GM23248 (cell line): ENCODE measurements around the gene MDH1B. TPM values are rescaled to one million over a fixed set of nuclear protein-coding genes. Genes with fewer than 3 reads are reported as not detected.

Experiments
- DNase-seq: peaks from one replicate; pipeline ENCODE4 v3.0.0-alpha.2; 2015
- H2AFZ ChIP-seq: fragments of 200-600 bp; sonication (generic); 2 replicates; pipeline ENCODE4 v1.6.1; 2016; ENCODE audit warnings: antibody characterized with exemption
- H3F3A ChIP-seq: fragments of 200-600 bp; sonication (generic); 2 replicates; pipeline ENCODE4 v1.6.1; 2016; ENCODE audit warnings: mild to moderate bottlenecking, antibody characterized with exemption, mixed run types; ENCODE audit not compliant: insufficient read depth
- H3K27ac ChIP-seq: fragments of 200-600 bp; sonication (generic); 2 replicates; pipeline ENCODE4 v1.5.1; 2016; ENCODE audit warnings: mild to moderate bottlenecking
- H3K27me3 ChIP-seq: fragments of 200-600 bp; sonication (generic); replicated peaks from 2 replicates; pipeline ENCODE4 v1.6.1; 2016; ENCODE audit warnings: mild to moderate bottlenecking; ENCODE audit not compliant: insufficient read depth
- H3K36me3 ChIP-seq: fragments of 200-600 bp; sonication (generic); 2 replicates; pipeline ENCODE4 v1.6.1; 2016; ENCODE audit warnings: low read depth, mild to moderate bottlenecking
- H3K4me1 ChIP-seq: fragments of 200-600 bp; sonication (generic); 2 replicates; pipeline ENCODE4 v1.6.1; 2016; ENCODE audit warnings: mild to moderate bottlenecking; ENCODE audit not compliant: insufficient read depth
- H3K4me2 ChIP-seq: fragments of 200-600 bp; sonication (generic); one replicate; pipeline ENCODE4 v1.6.1; 2016; ENCODE audit warnings: mild to moderate bottlenecking; ENCODE audit not compliant: unreplicated experiment
- H3K4me3 ChIP-seq: fragments of 200-600 bp; sonication (generic); 2 replicates; pipeline ENCODE4 v1.5.1; 2016; ENCODE audit warnings: mild to moderate bottlenecking
- H3K79me2 ChIP-seq: fragments of 200-600 bp; sonication (generic); 2 replicates; pipeline ENCODE4 v1.6.1; 2016; ENCODE audit warnings: mild to moderate bottlenecking; ENCODE audit not compliant: insufficient read depth
- H3K9ac ChIP-seq: fragments of 200-600 bp; sonication (generic); 2 replicates; pipeline ENCODE4 v1.6.1; 2016; ENCODE audit warnings: mild to moderate bottlenecking
- H3K9me2 ChIP-seq: fragments of 200-600 bp; sonication (generic); 2 replicates; pipeline ENCODE4 v1.6.1; 2016; ENCODE audit warnings: mixed run types, mild to moderate bottlenecking, moderate library complexity; ENCODE audit not compliant: insufficient read depth
- H3K9me3 ChIP-seq: fragments of 200-600 bp; sonication (generic); one replicate; pipeline ENCODE4 v1.6.1; 2017; ENCODE audit warnings: low read depth
- H4K20me1 ChIP-seq: fragments of 200-600 bp; sonication (generic); 2 replicates; pipeline ENCODE4 v1.6.0; 2016; ENCODE audit not compliant: insufficient read depth
- EZH2 ChIP-seq: fragments of 200-600 bp; sonication (generic); IDR thresholded peaks from 2 replicates; pipeline ENCODE4 v1.6.1; 2018; ENCODE audit warnings: antibody characterized with exemption, mild to moderate bottlenecking; ENCODE audit not compliant: insufficient read depth, poor library complexity, severe bottlenecking
- EZH2phosphoT487 ChIP-seq: fragments of 200-600 bp; sonication (generic); IDR thresholded peaks from 2 replicates; pipeline ENCODE4 v1.6.1; 2018; ENCODE audit warnings: antibody characterized with exemption, moderate library complexity, mild to moderate bottlenecking, low read depth; ENCODE audit not compliant: insufficient read depth
- WGBS, 2 experiments: methylation state at CpG; one replicate each; pipeline ENCODE4 v1.1.6; 2015 to 2017; ENCODE audit warnings: low lambda C conversion rate in 2 of 2, low coverage in 1 of 2; ENCODE audit errors: missing lambda C conversion rate in 2 of 2; 5-methylcytosine and 5-hydroxymethylcytosine counted together
- in situ Hi-C: fragments of 300-500 bp; cut with MboI; formaldehyde crosslinking; loops from 2 replicates; pipeline ENCODE4 v1.15.0; 2020
- polyA plus RNA-seq: library from polyadenylated mRNA; unstranded; fragments of >200 nt; fragmentation: Nextera tagmentation; extraction: Ambion mirVana; gene quantifications from 2 replicates; pipeline ENCODE4 v1.2.1, GENCODE V29; 2016
- total RNA-seq: library from RNA; depleted of rRNA; stranded (reverse); fragments of >200 nt; shearing (Covaris generic); gene quantifications from 2 replicates; pipeline ENCODE4 v1.2.3, GENCODE V29; 2014

Gene MDH1B
- total and polyA plus RNA-seq, 2 experiments from 2014 or later = 0.54 to 0.80 TPM

- no peaks in the 10 kb centered on the region for H3K9me3 ChIP-seq
- H2AFZ ChIP-seq = no peak overlapping the region
- H3K27me3 ChIP-seq = no peaks in the 10 kb centered on the region
- no peak overlapping the region for H3K4me2 ChIP-seq
- no peak overlapping the region for H3K4me3 ChIP-seq
- H3K27ac ChIP-seq = no peak overlapping the region
- TF ChIP-seq EZH2 = no peak
- TF ChIP-seq EZH2phosphoT487 = no peak
- 21 to 24% methylated on average over 2 of the region's 2 CpGs for WGBS, 2 experiments
- H3K79me2 ChIP-seq = no peaks in the 10 kb centered on the region
- no peak overlapping the region for H3K9ac ChIP-seq
- no peaks in the 10 kb centered on the region for H3K9me2 ChIP-seq
- H4K20me1 ChIP-seq = no peaks in the 10 kb centered on the region
- in situ Hi-C loops = no loop called here
- H3K4me1 ChIP-seq = no peaks in the 10 kb centered on the region
- no peaks in the 10 kb centered on the region for H3F3A ChIP-seq
- no peak for DNase-seq
- H3K36me3 ChIP-seq = no peaks in the 10 kb centered on the region
Measured at GRCh38 chr2:206733341-206733740, 31.8 kb downstream of the MDH1B start.

- Histone ChIP-seq H3F3A (no peaks in the 10 kb centered on the region), H3K4me2 (no peak overlapping the region), H3K4me1 (no peaks in the 10 kb centered on the region), H3K9me2 (no peaks in the 10 kb centered on the region), H3K79me2 (no peaks in the 10 kb centered on the region), H3K27ac (no peak overlapping the region), H3K36me3 (no peaks in the 10 kb centered on the region), H2AFZ (no peak overlapping the region), H3K4me3 (no peak overlapping the region), H4K20me1 (no peaks in the 10 kb centered on the region), H3K9me3 (no peaks in the 10 kb centered on the region), H3K9ac (no peak overlapping the region), H3K27me3 (no peaks in the 10 kb centered on the region; the same call in 1 of the 2 replicates)
- in situ Hi-C loops = no loop called here
- TF ChIP-seq EZH2phosphoT487 (no peak), EZH2 (no peak)
- WGBS, 2 experiments = 58 to 65% methylated on average over 7 of the region's 7 CpGs
- peak; percentile 56 for DNase-seq
Measured at GRCh38 chr2:206728277-206729199, 36.6 kb downstream of the MDH1B start.

- no peak for DNase-seq
- Histone ChIP-seq H3K4me3 (no peak overlapping the region), H3K27ac (no peak overlapping the region), H3K9me2 (no peaks in the 10 kb centered on the region), H2AFZ (no peak overlapping the region), H3F3A (no peaks in the 10 kb centered on the region), H3K4me1 (no peaks in the 10 kb centered on the region), H3K79me2 (no peaks in the 10 kb centered on the region), H3K27me3 (no peaks in the 10 kb centered on the region; the same call in 1 of the 2 replicates), H4K20me1 (no peaks in the 10 kb centered on the region), H3K9me3 (no peaks in the 10 kb centered on the region), H3K4me2 (no peak overlapping the region), H3K9ac (no peak overlapping the region), H3K36me3 (no peaks in the 10 kb centered on the region)
- no peak for TF ChIP-seq EZH2phosphoT487
- TF ChIP-seq EZH2 = no peak
- in situ Hi-C loops = no loop called here
- 47 to 60% methylated on average over 2 of the region's 2 CpGs for WGBS, 2 experiments
Measured at GRCh38 chr2:206727287-206727686, 37.8 kb downstream of the MDH1B start.

- Histone ChIP-seq H3K4me2 (no peak overlapping the region), H2AFZ (no peak overlapping the region), H3K9me3 (no peaks in the 10 kb centered on the region), H3K36me3 (no peaks in the 10 kb centered on the region), H3K4me1 (no peaks in the 10 kb centered on the region), H3K9ac (no peak overlapping the region), H3K27me3 (peaks cover 4% of the 10 kb centered on the region; the same call in 1 of the 2 replicates), H3K79me2 (no peaks in the 10 kb centered on the region), H3K4me3 (no peak overlapping the region), H3F3A (no peaks in the 10 kb centered on the region), H3K9me2 (no peaks in the 10 kb centered on the region), H4K20me1 (no peaks in the 10 kb centered on the region), H3K27ac (no peak overlapping the region)
- WGBS, 2 experiments = 38 to 68% methylated on average over 1 of the region's 1 CpG
- no peak for DNase-seq
- TF ChIP-seq EZH2 (no peak), EZH2phosphoT487 (no peak)
- in situ Hi-C loops = no loop called here
Measured at GRCh38 chr2:206723288-206723687, 41.8 kb downstream of the MDH1B start.
